H1 (cell line): Measurements from ENCODE around the gene WDR74. TPM values are rescaled to one million over a fixed set of nuclear protein-coding genes. Genes with fewer than 3 reads are reported as not detected.

Experiments used
- JUND ChIP-seq: IDR thresholded peaks from 2 replicates; pipeline ENCODE4 v1.6.1; 2011; ENCODE audit warnings: mild to moderate bottlenecking, improper control_type of control experiment, low read length
- KDM1A ChIP-seq: fragments of 200-600, 300-600 bp; sonication (generic); IDR thresholded peaks from 2 replicates; pipeline ENCODE4 v1.7.1; 2016; ENCODE audit warnings: mild to moderate bottlenecking, low read length, borderline replicate concordance
- SIRT6 ChIP-seq: IDR thresholded peaks from one replicate; pipeline ENCODE4 v1.7.1; 2012; ENCODE audit warnings: low read length, inconsistent platforms
- SUZ12 ChIP-seq: fragments of 200-600 bp; sonication (generic); IDR thresholded peaks from 2 replicates; pipeline ENCODE4 v1.6.1; 2012; ENCODE audit warnings: mild to moderate bottlenecking, inconsistent platforms, low read length, moderate library complexity, mixed read lengths
- polyA plus RNA-seq, 7 experiments: library from polyadenylated mRNA; depleted of rRNA in 3 of 7; stranded (reverse) in 5 of 7; unstranded in 2 of 7; fragments of >200 nt in 5 of 7; fragments of 200-250 nt in 2 of 7; gene quantifications; 1 replicate in 5 of 7; 2 replicates in 1 of 7; 4 replicates in 1 of 7; pipeline versions ENCODE4 v1.2.1 to v1.2.3, GENCODE V29; 2011 to 2013; ENCODE audit warnings: missing spikeins in 2 of 7, mixed read lengths in 2 of 7
- total RNA-seq: library from RNA; stranded (reverse); fragmentation: NEBNext Ultra II Directional; extraction: Animal tissue kit (Norgen Biotek cat#: 25700); gene quantifications from 2 replicates; pipeline ENCODE4 v1.2.1, GENCODE V29; 2021

WDR74 gene
- total and polyA plus RNA-seq, 2 of the 8 experiments (the other 6 are each of a cell fraction or from before 2014, with no cell fraction given) = 93.6 to 97.0 TPM

GRCh38 chr11:62880803-62881578 lies 41.6 kb upstream of the WDR74 start, which contains the start of gene SLC3A2 (continued):
- no peak for TF ChIP-seq SUZ12
- peak; percentile 56 for TF ChIP-seq SIRT6
- peak; percentile 4; the same call in 1 of the 2 replicates for TF ChIP-seq JUND
- no peak for TF ChIP-seq KDM1A
